ENCODE measurements around the gene FXR1. TPM values are rescaled to one million over a fixed set of nuclear protein-coding genes. Genes with fewer than 3 reads are reported as not detected.
"Not testable (repeated sequence)": the region's sequence is repeated elsewhere in the genome, so short reads cannot be mapped to it uniquely, and the experiment has no call there.

The FXR1 gene
- total and polyA plus RNA-seq, 4 donors: 136 to 188 (median 142) TPM

- Histone ChIP-seq H3K9me3 (ENCODE audit: control insufficient read depth, insufficient read depth, low read length) (no peaks in the 10 kb centered on the region), H3K4me3 (ENCODE audit: low read depth, low read length) (peak within 1 kb of the TSS; percentile 74), H3K36me3 (ENCODE audit: control insufficient read depth, insufficient read depth, low read length) (peaks cover 4% of the 10 kb centered on the region), H3K27me3 (ENCODE audit: control insufficient read depth, insufficient read depth, low read length) (no peaks in the 10 kb centered on the region), H3K27ac (ENCODE audit: low read depth, low read length) (peak within 1 kb of the TSS; percentile 75), H3K4me1 (ENCODE audit: control insufficient read depth, insufficient read depth, low read length) (peaks cover 5% of the 10 kb centered on the region)
- DNase-seq (ENCODE audit: low read depth in 4 of 6, low spot score in 6 of 6): peak; percentile 89 to 99 (median 96)
- WGBS (ENCODE audit: insufficient coverage): under 1% methylated on average over 27 of the region's 43 CpGs
Observed at GRCh38 chr3:180989291-180990163, 77.1 kb downstream of the FXR1 start, which contains the start of gene DNAJC19. Gene DNAJC19 (minus strand): TSS chr3:180989736. CDS start chr3:180989602, 134 bp downstream.

- H3K27ac ChIP-seq (ENCODE audit: low read depth, low read length): no peak overlapping the region
- H3K9me3 ChIP-seq (ENCODE audit: control insufficient read depth, insufficient read depth, low read length): no peaks in the 10 kb centered on the region
- H3K4me1 ChIP-seq (ENCODE audit: control insufficient read depth, insufficient read depth, low read length): peaks cover 5% of the 10 kb centered on the region
- H3K4me3 ChIP-seq (ENCODE audit: low read depth, low read length): peak overlapping the region; percentile 74
- H3K36me3 ChIP-seq (ENCODE audit: control insufficient read depth, insufficient read depth, low read length): peaks cover 4% of the 10 kb centered on the region
- no peak for DNase-seq (ENCODE audit: low read depth in 4 of 6, low spot score in 6 of 6)
- WGBS (ENCODE audit: insufficient coverage): no CpG with 5 or more reads among the region's 2 CpGs
- no peaks in the 10 kb centered on the region for H3K27me3 ChIP-seq (ENCODE audit: control insufficient read depth, insufficient read depth, low read length)
Observed at GRCh38 chr3:180990505-180990904, 78.0 kb downstream of the FXR1 start.

- no peaks in the 10 kb centered on the region for H3K9me3 ChIP-seq (ENCODE audit: control insufficient read depth, insufficient read depth, low read length)
- no peak for DNase-seq (ENCODE audit: low read depth in 4 of 6, low spot score in 6 of 6)
- no peak overlapping the region for H3K27ac ChIP-seq (ENCODE audit: low read depth, low read length)
- H3K4me3 ChIP-seq (ENCODE audit: low read depth, low read length): no peak overlapping the region
- WGBS (ENCODE audit: insufficient coverage): 83% methylated on average over 2 of the region's 2 CpGs
- H3K27me3 ChIP-seq (ENCODE audit: control insufficient read depth, insufficient read depth, low read length): no peaks in the 10 kb centered on the region
- H3K36me3 ChIP-seq (ENCODE audit: control insufficient read depth, insufficient read depth, low read length): no peaks in the 10 kb centered on the region
- H3K4me1 ChIP-seq (ENCODE audit: control insufficient read depth, insufficient read depth, low read length): no peaks in the 10 kb centered on the region
Observed at GRCh38 chr3:180996415-180996932, 84.0 kb downstream of the FXR1 start.

- not testable (repeated sequence) for H3K27me3 ChIP-seq (ENCODE audit: control insufficient read depth, insufficient read depth, low read length); H3K27ac ChIP-seq (ENCODE audit: low read depth, low read length); DNase-seq (ENCODE audit: low read depth in 4 of 6, low spot score in 6 of 6); H3K4me1 ChIP-seq (ENCODE audit: control insufficient read depth, insufficient read depth, low read length); H3K36me3 ChIP-seq (ENCODE audit: control insufficient read depth, insufficient read depth, low read length); H3K9me3 ChIP-seq (ENCODE audit: control insufficient read depth, insufficient read depth, low read length); H3K4me3 ChIP-seq (ENCODE audit: low read depth, low read length)
- 89% methylated on average over 2 of the region's 4 CpGs for WGBS (ENCODE audit: insufficient coverage)
Observed at GRCh38 chr3:181002331-181002730, 89.9 kb downstream of the FXR1 start.

GRCh38 chr3:181003469-181003868 is 91.0 kb downstream of the FXR1 start:
- not testable (repeated sequence) for H3K9me3 ChIP-seq (ENCODE audit: control insufficient read depth, insufficient read depth, low read length); H3K4me3 ChIP-seq (ENCODE audit: low read depth, low read length); H3K27ac ChIP-seq (ENCODE audit: low read depth, low read length); H3K27me3 ChIP-seq (ENCODE audit: control insufficient read depth, insufficient read depth, low read length); DNase-seq (ENCODE audit: low read depth in 4 of 6, low spot score in 6 of 6); H3K4me1 ChIP-seq (ENCODE audit: control insufficient read depth, insufficient read depth, low read length); H3K36me3 ChIP-seq (ENCODE audit: control insufficient read depth, insufficient read depth, low read length)
- WGBS (ENCODE audit: insufficient coverage): 88% methylated on average over 1 of the region's 2 CpGs

- H3K4me1 ChIP-seq (ENCODE audit: control insufficient read depth, insufficient read depth, low read length): no peaks in the 10 kb centered on the region
- DNase-seq (ENCODE audit: low read depth in 4 of 6, low spot score in 6 of 6): no peak
- H3K36me3 ChIP-seq (ENCODE audit: control insufficient read depth, insufficient read depth, low read length): no peaks in the 10 kb centered on the region
- H3K27me3 ChIP-seq (ENCODE audit: control insufficient read depth, insufficient read depth, low read length): no peaks in the 10 kb centered on the region
- no CpG with 5 or more reads among the region's 7 CpGs for whole genome bisulfite sequencing (ENCODE audit: insufficient coverage)
- H3K27ac ChIP-seq (ENCODE audit: low read depth, low read length): no peak overlapping the region
- H3K4me3 ChIP-seq (ENCODE audit: low read depth, low read length): no peak overlapping the region
- H3K9me3 ChIP-seq (ENCODE audit: control insufficient read depth, insufficient read depth, low read length): peaks cover 1% of the 10 kb centered on the region
Observed at GRCh38 chr3:181006541-181006940, 94.1 kb downstream of the FXR1 start.

- no peak for DNase-seq (ENCODE audit: low read depth in 4 of 6, low spot score in 6 of 6)
- Histone ChIP-seq H3K27ac (ENCODE audit: low read depth, low read length) (no peak overlapping the region), H3K4me1 (ENCODE audit: control insufficient read depth, insufficient read depth, low read length) (no peaks in the 10 kb centered on the region), H3K27me3 (ENCODE audit: control insufficient read depth, insufficient read depth, low read length) (no peaks in the 10 kb centered on the region), H3K9me3 (ENCODE audit: control insufficient read depth, insufficient read depth, low read length) (peaks cover 3% of the 10 kb centered on the region), H3K36me3 (ENCODE audit: control insufficient read depth, insufficient read depth, low read length) (no peaks in the 10 kb centered on the region), H3K4me3 (ENCODE audit: low read depth, low read length) (no peak overlapping the region)
- no CpG with 5 or more reads among the region's 3 CpGs for WGBS (ENCODE audit: insufficient coverage)
Observed at GRCh38 chr3:181007262-181007661, 94.8 kb downstream of the FXR1 start.

- Histone ChIP-seq H3K36me3 (ENCODE audit: control insufficient read depth, insufficient read depth, low read length) (no peaks in the 10 kb centered on the region), H3K27ac (ENCODE audit: low read depth, low read length) (no peak overlapping the region), H3K9me3 (ENCODE audit: control insufficient read depth, insufficient read depth, low read length) (peaks cover 1% of the 10 kb centered on the region), H3K27me3 (ENCODE audit: control insufficient read depth, insufficient read depth, low read length) (no peaks in the 10 kb centered on the region), H3K4me3 (ENCODE audit: low read depth, low read length) (no peak overlapping the region), H3K4me1 (ENCODE audit: control insufficient read depth, insufficient read depth, low read length) (no peaks in the 10 kb centered on the region)
- 67% methylated on average over 1 of the region's 1 CpG for WGBS (ENCODE audit: insufficient coverage)
- no peak for DNase-seq (ENCODE audit: low read depth in 4 of 6, low spot score in 6 of 6)
Observed at GRCh38 chr3:181008796-181009195, 96.3 kb downstream of the FXR1 start.

- Histone ChIP-seq H3K9me3 (ENCODE audit: control insufficient read depth, insufficient read depth, low read length) (peaks cover 1% of the 10 kb centered on the region), H3K36me3 (ENCODE audit: control insufficient read depth, insufficient read depth, low read length) (no peaks in the 10 kb centered on the region), H3K4me3 (ENCODE audit: low read depth, low read length) (no peak overlapping the region), H3K4me1 (ENCODE audit: control insufficient read depth, insufficient read depth, low read length) (no peaks in the 10 kb centered on the region), H3K27me3 (ENCODE audit: control insufficient read depth, insufficient read depth, low read length) (no peaks in the 10 kb centered on the region), H3K27ac (ENCODE audit: low read depth, low read length) (no peak overlapping the region)
- DNase-seq (ENCODE audit: low read depth in 4 of 6, low spot score in 6 of 6): no peak
- 71% methylated on average over 1 of the region's 5 CpGs for WGBS (ENCODE audit: insufficient coverage)
Observed at GRCh38 chr3:181009225-181009624, 96.8 kb downstream of the FXR1 start.

- no peaks in the 10 kb centered on the region for H3K27me3 ChIP-seq (ENCODE audit: control insufficient read depth, insufficient read depth, low read length)
- H3K4me1 ChIP-seq (ENCODE audit: control insufficient read depth, insufficient read depth, low read length): no peaks in the 10 kb centered on the region
- no peak overlapping the region for H3K4me3 ChIP-seq (ENCODE audit: low read depth, low read length)
- H3K36me3 ChIP-seq (ENCODE audit: control insufficient read depth, insufficient read depth, low read length): no peaks in the 10 kb centered on the region
- no peak overlapping the region for H3K27ac ChIP-seq (ENCODE audit: low read depth, low read length)
- no CpG with 5 or more reads among the region's 2 CpGs for whole genome bisulfite sequencing (ENCODE audit: insufficient coverage)
- no peaks in the 10 kb centered on the region for H3K9me3 ChIP-seq (ENCODE audit: control insufficient read depth, insufficient read depth, low read length)
- DNase-seq (ENCODE audit: low read depth in 4 of 6, low spot score in 6 of 6): no peak
Observed at GRCh38 chr3:181017690-181018089, 105.2 kb downstream of the FXR1 start.
